ENCODE data around the gene RYR3. TPM values are rescaled to one million over a fixed set of nuclear protein-coding genes. Genes with fewer than 3 reads are reported as not detected.
"Not testable (repeated sequence)": the region's sequence is repeated elsewhere in the genome, so short reads cannot be mapped to it uniquely, and the experiment has no call there.

RYR3 gene
- total RNA-seq, 1 donor from 2014 or later: not detected

DNA sequence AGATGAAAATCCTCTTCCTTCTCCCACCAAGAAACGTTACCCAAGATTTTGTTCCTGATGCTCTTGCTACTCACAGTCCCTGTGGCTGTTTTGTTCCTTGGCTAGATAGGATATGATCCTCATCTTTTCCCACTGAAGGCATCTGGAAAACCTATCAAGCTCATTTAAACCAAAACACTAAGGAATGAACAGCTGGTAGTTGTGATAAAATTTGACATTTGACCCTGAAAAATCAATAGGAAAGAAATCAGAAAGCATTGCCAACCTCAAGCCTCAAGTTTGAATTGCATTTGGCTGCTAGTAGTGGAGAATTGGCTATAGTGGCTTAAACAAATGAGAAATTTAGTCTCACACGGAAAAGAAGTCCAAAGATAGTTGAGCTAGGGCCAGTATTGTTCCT lies 486.9 kb downstream of the RYR3 start:
- no peak for DNase-seq

DNA sequence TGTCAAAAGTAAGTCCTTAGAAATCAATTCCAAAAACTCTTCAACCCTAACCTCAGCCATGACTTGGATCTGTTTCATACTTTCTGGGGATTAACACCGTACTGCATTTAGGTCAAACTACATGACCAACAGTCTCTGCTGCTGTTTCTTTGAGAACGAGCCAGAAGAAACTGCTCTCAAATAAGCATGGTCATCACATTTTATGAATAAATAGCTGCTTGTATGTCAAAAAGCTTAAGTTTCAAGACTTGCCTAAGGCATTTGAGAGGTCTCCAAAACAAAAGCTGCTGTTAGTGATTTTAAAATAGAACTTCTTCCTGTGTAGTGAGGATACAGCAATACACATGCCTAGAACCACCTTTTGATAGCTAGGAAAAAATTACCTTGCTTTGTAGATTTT lies 491.2 kb downstream of the RYR3 start:
- no peak for DNase-seq

DNA sequence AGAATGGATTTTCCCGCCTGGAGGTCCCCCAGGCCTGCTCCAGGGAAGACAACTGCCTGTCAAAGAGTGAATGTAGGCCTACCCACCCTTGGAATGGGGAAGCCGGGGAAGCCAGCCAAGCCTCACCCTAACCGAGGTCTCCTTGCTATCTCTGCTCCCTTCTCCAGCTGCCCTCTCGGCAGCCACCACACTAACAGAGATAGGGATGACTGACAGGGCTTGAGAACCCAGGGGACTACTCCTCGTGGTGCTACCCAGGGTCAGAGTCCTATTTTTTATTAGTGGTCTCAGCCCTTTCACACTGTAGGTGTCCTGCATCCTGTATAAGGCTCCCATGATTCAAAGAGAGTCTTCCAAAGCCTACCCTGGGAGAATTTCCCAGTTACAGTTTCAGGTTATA lies 496.9 kb downstream of the RYR3 start:
- DNase-seq: no peak

DNA sequence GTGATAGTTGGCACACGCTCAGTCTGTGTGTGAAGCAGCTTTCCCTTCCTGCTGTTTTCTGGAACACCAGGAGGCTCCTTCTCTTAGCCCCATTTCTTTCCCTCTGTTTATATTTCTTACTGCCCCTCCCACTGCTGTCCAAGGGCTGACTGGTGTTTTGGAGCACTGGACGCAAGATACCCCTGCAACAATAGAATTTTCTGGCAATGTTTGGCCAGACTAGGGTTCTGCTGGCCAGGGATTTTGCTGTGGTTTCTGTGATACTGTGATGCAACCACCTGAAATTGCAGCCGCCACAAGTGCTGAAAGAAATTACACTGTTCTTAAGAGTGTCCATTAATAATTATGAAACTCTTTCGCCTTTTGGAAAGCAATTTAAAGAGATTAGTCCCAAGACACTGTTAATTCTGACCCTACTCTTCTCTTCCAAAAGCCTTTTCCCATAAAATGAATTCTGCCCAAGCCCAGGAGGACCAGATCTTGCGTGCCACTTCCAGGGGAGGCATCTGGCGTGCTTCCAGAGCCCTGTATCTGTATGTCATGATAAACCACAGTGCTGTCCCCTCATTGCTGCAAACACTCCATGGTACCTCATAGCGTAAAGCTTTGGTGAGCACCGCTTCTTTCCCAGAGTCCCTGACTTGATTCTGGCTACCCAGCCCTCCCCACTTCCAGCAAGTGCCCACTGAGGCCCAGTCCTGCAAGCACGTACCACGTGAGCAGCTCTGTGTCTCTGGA lies 498.1 kb downstream of the RYR3 start:
- DNase-seq: no peak

DNA sequence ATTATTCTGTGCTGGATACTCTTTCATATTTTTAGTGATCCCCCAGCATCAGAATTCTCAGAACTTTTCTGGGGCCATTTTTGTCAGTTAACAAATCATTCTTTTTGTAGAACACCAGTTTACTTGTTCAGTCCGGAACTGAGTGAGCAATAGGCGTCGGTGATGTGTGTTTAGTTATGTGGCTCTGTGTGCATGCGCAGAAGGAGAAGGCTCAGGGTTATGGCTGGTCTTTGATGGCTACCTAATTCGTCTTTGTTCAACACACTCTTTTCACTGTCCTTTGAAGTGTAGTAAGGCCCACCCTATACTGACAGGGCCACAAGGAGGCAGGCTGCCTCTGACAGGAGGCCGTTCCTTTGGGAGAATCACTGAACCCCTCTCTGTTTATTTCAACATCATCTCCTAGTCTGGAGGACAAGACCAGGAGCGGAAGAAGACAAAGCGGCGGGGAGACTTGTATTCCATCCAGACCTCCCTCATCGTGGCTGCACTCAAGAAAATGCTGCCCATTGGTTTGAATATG lies 499.4 kb downstream of the RYR3 start:
- DNase-seq: no peak

DNA sequence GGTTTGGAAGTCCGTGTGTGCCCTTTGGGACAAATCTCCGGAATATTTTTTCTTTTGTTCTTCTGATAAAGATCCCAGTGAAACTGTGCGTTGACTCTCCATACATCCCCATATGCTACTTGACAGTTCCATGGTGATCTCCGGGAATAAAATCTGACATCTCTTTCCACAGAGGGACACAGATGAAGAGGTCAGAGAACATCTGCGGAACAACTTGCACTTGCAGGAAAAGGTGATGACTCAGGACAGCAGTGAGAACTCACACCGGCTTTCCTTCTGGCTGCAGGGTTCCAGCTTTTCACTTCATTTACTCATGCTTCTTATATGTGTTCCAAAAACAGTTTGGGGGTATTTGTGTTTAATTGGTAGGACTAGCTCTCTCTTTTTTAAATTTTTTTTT lies 500.0 kb downstream of the RYR3 start:
- peak; percentile 6 for DNase-seq

DNA sequence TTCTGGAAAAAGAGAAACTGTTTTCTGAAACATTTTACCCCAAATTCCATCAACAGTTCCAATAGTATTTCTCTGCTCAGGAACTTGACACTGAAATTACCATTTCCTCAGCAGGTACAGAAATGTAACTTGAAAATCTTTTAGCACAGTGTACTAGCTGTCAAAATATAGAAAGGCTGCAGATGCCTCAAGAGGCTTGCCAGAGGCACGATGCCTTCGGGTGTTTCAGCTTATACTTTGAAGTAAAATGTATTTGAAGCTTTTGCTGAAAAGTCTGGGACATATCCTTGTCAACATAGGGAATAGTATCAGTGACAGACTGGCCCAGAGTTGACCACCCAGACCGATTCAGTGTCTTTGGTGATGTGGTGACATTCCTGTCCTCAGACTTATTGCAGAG lies 503.1 kb downstream of the RYR3 start:
- no peak for DNase-seq

DNA sequence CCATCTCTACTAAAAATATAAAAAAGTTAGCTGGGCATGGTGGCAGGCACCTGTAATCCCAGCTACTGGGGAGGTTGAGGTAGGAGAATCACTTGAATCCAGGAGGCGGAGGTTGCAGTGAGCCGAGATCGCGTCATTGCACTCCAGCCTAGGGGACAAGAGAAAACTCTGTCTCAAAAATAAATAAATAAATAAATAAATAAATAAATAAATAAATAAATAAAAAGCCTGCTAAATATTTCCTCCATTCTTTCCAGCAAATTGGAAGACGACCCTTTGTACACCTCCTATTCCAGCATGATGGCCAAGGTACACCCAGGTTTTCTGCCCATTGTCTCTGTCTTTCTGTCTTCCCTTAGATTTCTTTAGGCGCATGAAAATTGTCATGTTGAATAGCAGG lies 508.7 kb downstream of the RYR3 start:
- not testable (repeated sequence) for DNase-seq

DNA sequence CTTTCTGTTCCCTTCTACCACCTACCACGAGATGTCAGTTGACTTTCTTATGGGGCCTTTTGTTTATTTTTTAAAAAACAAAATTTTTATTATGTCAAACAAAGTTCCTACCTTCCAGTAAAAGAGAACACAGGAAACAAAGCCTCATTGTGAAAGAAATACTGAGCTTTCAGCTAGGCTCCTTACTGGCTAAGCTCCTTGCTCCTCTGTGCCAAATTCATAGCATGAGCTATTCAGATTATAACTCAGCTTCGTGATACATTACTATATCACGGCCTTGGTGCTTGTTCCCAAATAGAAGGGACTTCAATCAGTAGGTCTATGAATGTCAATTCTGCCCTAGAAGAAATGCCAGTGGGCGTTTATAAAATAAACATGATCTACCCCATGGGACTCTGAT lies 511.7 kb downstream of the RYR3 start:
- no peak for DNase-seq

DNA sequence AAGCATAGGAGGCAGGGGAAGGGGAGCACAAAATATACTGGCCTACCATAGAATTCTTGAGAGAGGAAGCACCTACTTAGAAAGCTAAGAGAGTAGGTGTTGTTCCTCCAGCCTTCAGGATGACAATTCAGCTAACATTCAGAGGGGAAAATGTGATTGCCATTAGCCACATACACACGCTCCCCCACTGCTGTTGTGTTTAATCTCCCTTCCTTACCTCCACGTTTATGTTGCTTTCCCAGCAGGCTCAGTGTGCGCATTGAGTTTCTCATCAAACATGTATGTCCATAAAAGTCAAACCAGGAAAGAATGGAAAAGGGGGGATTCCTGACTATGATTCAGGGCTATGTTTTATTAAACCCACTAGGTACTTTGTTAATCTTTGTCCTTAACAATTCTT lies 512.4 kb downstream of the RYR3 start:
- DNase-seq: no peak

DNA sequence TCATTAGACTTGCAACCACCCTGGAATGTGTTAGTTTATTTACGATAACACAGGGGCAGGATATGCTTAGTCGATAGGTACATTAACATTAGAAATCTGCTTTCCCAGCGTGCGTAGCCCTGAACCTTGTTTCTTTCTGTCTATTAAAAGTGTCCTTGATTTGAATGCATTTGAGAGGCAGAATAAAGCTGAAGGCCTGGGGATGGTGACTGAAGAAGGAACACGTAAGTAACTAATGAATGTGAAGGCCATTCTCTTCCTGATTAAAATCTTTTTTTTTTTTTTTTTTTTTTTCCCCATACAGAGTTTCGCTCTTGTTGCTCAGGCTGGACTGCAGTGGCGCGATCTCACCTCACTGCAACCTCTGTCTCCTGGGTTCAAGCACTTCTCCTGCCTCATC lies 514.7 kb downstream of the RYR3 start:
- DNase-seq: no peak

DNA sequence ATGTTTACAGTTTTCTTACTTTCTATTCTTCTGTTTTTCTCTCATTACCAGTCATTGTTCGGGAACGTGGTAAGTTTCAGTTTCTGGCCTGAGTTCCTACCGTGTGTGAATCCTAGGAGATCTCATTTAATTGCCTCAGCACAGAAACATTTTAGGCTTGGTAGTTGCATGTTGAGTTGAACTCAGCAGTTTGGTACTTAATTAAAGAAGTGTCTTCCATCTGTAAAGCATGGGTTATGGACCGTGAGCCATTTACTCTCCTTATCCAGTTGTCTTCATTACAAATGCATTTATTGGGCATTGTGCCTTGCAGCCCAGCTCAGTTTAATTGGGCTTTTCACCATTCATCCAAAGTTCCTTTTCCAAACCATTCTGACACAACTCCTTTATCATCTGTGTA lies 515.4 kb downstream of the RYR3 start:
- no peak for DNase-seq

DNA sequence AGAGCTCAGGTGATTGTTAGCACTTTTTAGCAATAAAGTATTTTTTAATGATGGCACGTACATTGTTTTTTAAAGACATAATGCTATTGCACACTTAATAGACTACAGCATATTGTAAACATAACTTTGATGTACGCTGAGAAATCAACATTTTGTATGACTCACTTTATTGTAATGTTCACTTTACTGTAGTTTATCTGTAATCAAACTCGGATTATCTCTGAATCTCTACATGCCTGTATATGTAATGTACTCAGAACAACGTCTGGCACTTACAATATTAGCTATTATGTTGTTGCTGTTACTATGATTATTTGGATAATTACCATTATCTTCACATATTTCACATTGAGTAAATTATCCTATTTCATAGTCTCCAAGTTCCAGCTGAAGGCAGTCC lies 519.6 kb downstream of the RYR3 start:
- no peak for DNase-seq

DNA sequence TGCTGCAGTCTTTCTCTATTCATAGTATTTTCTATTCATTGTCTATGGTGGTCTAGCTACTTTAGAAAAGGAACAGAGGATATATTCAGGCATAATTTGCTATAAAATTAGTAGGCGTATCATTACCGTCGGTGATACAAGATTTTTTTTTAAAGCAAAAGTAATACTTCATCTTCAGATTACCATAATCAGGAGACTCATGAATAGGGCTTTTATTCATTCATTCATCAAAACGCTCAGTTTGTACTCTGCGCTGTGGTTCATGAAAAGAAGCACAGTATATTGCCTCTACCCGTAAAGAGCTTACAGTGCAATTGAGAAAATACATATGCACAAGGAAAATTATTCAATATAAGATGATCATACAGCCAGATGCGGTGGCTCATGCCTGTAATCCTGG lies 520.9 kb downstream of the RYR3 start:
- no peak for DNase-seq

DNA sequence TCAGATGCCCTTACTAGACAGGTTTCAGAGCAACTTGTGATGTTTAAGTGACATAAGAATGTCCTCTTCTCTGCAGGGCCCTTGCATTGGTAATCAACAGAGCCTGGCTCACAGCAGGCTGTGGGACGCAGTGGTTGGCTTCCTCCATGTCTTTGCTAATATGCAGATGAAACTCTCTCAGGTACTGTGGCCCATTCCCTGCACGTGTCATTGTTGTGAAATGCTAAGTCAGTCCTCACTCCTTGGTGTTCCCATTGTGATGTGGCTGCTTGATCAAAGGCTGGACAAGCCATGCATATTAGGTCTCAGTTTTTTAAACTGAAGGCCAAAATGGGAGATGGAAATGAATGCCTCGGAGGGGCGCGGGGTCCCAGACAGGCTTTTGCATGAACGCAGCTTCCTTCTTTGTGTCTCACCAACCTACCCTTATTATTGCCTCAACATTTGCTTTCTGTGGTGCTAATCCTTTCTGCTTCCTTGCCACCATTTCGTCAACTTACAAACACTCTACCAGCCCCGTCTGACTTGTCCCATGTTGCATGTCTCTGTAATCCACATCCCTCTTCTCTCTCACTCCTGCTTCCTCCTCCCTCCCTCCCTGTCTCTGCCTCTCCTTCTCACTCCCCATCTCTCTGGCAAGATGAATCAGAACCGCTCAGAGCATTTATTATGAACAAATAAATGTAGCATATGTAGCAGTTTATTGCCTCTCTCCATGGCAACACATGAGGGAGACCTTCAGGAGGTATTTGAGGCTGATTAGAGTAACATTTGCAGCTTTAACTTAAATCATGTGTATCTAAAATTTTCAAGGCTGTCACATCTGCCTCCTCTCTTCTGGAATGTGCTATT lies 524.4 kb downstream of the RYR3 start:
- no peak for DNase-seq

DNA sequence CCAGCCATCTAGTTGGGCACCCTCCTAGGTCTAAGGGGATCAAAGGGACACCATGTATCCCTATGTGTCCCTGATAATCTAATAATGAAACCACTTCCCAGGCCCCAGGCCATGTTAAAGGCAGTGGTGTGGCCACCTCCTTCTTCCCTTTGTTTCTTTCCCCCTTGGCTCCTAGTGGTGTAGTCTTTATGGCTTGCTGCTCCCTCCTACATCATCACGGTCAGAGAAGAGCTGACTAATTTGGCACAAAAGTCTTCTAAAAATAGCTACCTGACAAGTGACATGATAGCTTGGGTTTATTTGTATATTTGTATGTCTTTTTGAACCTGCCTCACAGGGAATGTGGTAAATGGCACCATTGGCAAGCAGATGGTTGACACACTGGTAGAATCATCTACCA lies 526.5 kb downstream of the RYR3 start:
- DNase-seq: no peak

DNA sequence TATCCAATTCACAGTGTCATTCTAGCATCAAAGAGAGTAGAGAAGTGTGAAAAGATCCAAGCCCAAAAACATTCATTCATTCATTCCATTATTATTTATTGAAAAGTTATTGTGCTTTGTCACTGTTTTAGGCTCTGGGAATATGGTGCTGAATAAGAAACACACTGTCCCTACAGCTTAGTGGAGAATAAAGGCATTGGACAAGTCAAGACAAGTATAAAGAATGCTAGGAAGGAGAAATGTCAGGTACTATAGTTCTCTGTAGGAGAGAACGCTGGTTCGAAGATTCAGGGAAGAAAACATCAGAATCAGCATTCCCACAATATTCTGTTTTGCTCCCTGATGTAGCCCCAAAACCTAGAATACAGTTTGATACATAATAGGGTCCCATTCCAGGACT lies 528.8 kb downstream of the RYR3 start:
- no peak for DNase-seq

DNA sequence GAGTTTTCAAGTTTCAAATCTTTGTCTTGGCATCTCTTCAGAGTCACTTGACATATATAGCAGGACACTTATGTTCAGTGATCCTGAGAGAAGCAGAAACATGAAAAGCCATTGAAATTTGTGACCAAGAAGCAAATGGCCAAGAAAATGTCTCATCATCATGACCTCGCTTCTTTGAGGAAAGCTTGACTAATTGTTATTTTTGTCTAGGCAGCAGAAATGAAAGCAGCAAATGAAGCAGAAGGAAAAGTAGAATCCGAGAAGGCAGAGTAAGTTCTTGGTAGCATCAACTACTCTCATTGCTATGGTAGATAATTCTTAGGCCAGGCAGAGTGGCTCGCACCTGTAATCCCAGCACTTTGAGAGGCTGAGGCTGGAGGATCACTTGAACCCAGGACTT lies 529.8 kb downstream of the RYR3 start:
- DNase-seq: no peak

DNA sequence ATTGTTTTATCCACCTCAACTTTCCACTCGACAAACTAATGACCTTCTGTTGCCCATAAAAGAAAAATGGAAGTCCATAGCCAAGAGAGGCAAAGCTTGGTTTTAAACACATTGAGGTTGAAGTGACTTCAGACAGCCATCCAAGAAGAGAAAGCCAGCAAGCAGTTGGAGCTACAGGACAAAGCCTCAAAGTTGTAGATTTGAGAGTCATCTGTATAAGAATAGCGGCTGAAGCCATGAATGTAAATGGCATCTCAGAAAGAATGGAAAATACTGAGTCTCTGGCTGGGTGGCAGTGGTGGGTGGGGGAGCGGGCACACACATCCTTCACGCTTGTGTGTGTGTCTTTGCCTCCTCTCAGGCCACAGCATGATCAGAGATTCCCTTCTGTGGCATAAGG lies 533.4 kb downstream of the RYR3 start:
- no peak for DNase-seq

DNA sequence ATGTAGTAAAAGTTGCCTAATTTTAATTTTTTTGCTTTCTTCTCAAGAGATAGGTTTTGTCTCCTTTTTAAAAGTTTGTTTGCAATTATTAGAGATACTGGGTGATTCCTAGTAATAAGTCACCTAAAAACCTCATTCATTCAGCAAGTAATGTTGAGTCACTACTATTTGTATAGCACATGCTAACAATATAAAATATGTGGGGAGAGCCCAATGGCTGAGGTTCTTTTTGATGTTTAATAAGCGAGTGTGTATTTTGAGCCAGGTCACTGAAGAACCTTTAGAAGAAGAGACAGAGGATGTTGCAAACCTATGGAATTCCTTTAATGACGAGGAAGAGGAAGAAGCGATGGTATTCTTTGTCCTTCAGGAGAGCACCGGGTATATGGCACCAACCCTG lies 533.8 kb downstream of the RYR3 start:
- DNase-seq: no peak

DNA sequence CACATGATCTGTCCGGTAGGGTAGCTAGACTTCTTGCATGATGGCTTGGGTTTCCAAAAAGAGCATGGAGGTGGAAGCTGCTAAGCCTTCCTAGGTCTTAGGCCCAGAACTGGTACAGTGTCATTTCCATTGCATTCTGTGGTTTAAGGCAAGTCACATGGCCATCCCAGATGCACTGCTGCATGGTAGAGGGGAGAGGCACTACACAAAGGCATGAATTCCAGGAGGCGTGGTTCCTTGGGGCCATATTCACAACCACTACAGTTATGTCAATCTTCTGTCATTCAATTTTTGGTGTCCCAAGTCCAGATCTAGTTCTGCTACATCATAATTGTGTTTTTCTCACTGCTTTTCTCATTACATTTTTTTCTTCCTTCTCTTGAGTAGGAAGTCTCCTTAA lies 535.4 kb downstream of the RYR3 start:
- DNase-seq: no peak

DNA sequence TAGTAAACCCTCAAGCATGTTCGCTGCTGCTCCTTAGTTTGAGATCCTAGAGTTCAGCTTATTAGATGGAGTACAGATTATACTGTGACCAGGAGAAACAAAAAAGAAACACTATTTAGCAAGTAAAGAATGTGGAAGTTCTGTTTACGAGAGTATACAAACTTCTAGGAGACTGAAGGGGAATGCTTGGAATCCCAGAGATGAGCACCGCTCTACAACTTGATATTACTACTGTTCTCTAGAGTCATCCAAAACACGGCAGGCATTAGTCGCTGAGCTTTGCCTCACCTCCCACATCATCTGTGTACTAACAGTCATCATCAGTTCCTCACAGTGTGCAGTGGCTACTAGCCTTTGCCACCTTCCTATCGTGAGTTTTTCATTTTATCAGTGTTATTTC lies 536.1 kb downstream of the RYR3 start:
- DNase-seq: no peak

DNA sequence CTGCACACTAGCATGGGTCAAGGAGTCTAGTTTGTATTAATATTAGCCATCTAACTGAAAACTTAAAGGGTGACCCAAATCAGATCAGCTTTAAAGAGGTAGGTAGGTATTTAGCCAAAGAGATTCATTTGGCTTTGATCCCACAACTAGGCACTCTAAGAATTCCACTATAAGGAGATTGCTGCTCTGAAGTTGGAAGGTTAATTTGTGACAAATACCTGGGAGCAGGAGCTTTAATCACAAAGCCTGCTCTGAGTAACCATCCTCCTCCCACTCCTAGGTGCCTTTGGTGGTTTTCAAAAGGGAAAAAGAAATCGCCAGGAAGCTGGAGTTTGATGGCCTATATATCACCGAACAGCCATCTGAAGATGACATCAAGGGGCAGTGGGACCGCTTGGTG lies 537.2 kb downstream of the RYR3 start:
- DNase-seq: no peak

DNA sequence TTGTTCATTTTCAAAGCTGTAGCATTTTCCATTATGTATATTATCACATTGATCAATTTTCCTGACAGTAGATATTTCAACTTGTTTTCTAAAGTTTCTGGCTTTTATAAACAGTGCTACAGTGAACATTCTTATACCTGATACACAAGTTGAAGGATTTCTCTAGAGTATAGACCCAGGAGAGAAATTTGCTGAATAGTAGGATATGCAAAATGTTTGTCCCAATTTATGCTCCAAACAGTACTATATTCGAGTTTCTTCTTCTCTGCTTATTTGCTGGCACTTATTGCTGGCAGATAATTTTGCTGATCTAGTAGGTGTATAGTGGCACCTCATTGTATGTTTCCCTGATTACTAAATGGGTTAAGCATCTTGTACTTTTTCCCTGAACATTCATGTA lies 540.3 kb downstream of the RYR3 start:
- no peak for DNase-seq
